WTC11 (cell line): ENCODE measurements around the gene HNRNPUL1. TPM values are rescaled to one million over a fixed set of nuclear protein-coding genes. Genes with fewer than 3 reads are reported as not detected.

ENCODE experiments used
- ATAC-seq: fragments of 200-7000 bp; cut with Tn5 transposase; 2 replicates; pipeline ENCODE4 v1.10.0; 2021; ENCODE audit warnings: mild to moderate bottlenecking, moderate library complexity
- CTCF ChIA-PET: fragments of 300-600 bp; sonication (Branson Sonifier 250); formaldehyde crosslinking; loops from one replicate; lab custom pipeline; 2021; ENCODE audit warnings: antibody characterized with exemption; lab: Charles Lee
- POLR2A ChIA-PET: fragments of 350-600 bp; sonication (Branson Sonifier 250); formaldehyde crosslinking; loops from one replicate; lab custom pipeline; 2021; ENCODE audit warnings: antibody characterized with exemption; lab: Charles Lee
- DNase-seq: peaks from one replicate; pipeline ENCODE4 v3.0.0; 2021; ENCODE audit warnings: low spot score
- H3K27ac Mint-ChIP-seq: 2 replicates; pipeline ENCODE4 v1.8.0; 2021; ENCODE audit warnings: mixed read lengths
- H3K27me3 Mint-ChIP-seq: 2 replicates; pipeline ENCODE4 v1.8.0; 2021; ENCODE audit warnings: low read depth, mild to moderate bottlenecking, moderate library complexity, mixed read lengths
- H3K36me3 Mint-ChIP-seq: 2 replicates; pipeline ENCODE4 v1.8.0; 2021; ENCODE audit warnings: mixed read lengths
- H3K4me1 Mint-ChIP-seq: 2 replicates; pipeline ENCODE4 v1.8.0; 2022; ENCODE audit warnings: mixed read lengths
- H3K4me3 Mint-ChIP-seq: 2 replicates; pipeline ENCODE4 v1.8.0; 2021; ENCODE audit warnings: mild to moderate bottlenecking, moderate library complexity, mixed read lengths
- H3K9me3 Mint-ChIP-seq: 2 replicates; pipeline ENCODE4 v1.8.0; 2021; ENCODE audit warnings: mixed read lengths
- ATF3 ChIP-seq: sonication (generic); formaldehyde crosslinking; conservative IDR thresholded peaks from 2 replicates; pipeline ENCODE4 v1.8.1; 2022; ENCODE audit warnings: mild to moderate bottlenecking, missing genetic modification reagents
- CDX4 ChIP-seq: fragments of 250-450 bp; sonication (Bioruptor Pico); IDR thresholded peaks from 2 replicates; pipeline ENCODE4 v1.9.0; 2021; ENCODE audit warnings: moderate library complexity, mild to moderate bottlenecking, inconsistent platforms, borderline replicate concordance
- E2F1 ChIP-seq: sonication (generic); formaldehyde crosslinking; IDR thresholded peaks from 2 replicates; pipeline ENCODE4 v1.8.0; 2022; ENCODE audit warnings: mild to moderate bottlenecking, missing genetic modification reagents
- E2F5 ChIP-seq: sonication (generic); formaldehyde crosslinking; IDR thresholded peaks from 2 replicates; pipeline ENCODE4 v1.8.1; 2022; ENCODE audit warnings: mild to moderate bottlenecking, moderate library complexity, missing genetic modification reagents
- ETV6 ChIP-seq: sonication (generic); formaldehyde crosslinking; IDR thresholded peaks from 2 replicates; pipeline ENCODE4 v1.8.1; 2022; ENCODE audit warnings: mild to moderate bottlenecking, missing genetic modification reagents
- FOXJ3 ChIP-seq: sonication (generic); formaldehyde crosslinking; IDR thresholded peaks from 2 replicates; pipeline ENCODE4 v1.9.0; 2021; ENCODE audit warnings: missing genetic modification reagents, mild to moderate bottlenecking, borderline replicate concordance
- FOXP1 ChIP-seq: sonication (generic); formaldehyde crosslinking; IDR thresholded peaks from 2 replicates; pipeline ENCODE4 v1.8.0; 2022; ENCODE audit warnings: missing genetic modification reagents, mild to moderate bottlenecking, moderate library complexity, borderline replicate concordance
- GABPB1 ChIP-seq: sonication (generic); formaldehyde crosslinking; IDR thresholded peaks from 2 replicates; pipeline ENCODE4 v1.8.1; 2023; ENCODE audit warnings: mild to moderate bottlenecking, missing genetic modification reagents
- GTF2I ChIP-seq: fragments of 250-450 bp; sonication (Bioruptor Pico); conservative IDR thresholded peaks from 2 replicates; pipeline ENCODE4 v1.4.0; 2021; ENCODE audit warnings: mild to moderate bottlenecking
- IRF1 ChIP-seq: sonication (generic); formaldehyde crosslinking; IDR thresholded peaks from 2 replicates; pipeline ENCODE4 v1.8.0; 2023; ENCODE audit warnings: missing genetic modification reagents
- KAT7 ChIP-seq: sonication (generic); formaldehyde crosslinking; IDR thresholded peaks from 2 replicates; pipeline ENCODE4 v1.8.1; 2023; ENCODE audit warnings: missing genetic modification reagents, mild to moderate bottlenecking, borderline replicate concordance
- MAX ChIP-seq: sonication (generic); formaldehyde crosslinking; IDR thresholded peaks from 2 replicates; pipeline ENCODE4 v1.8.0; 2022; ENCODE audit warnings: mild to moderate bottlenecking, missing genetic modification reagents
- MXD4 ChIP-seq: fragments of 250-450 bp; sonication (Bioruptor Pico); IDR thresholded peaks from 2 replicates; pipeline ENCODE4 v1.8.0; 2021; ENCODE audit warnings: mild to moderate bottlenecking, moderate library complexity, borderline replicate concordance
- RORB ChIP-seq: fragments of 250-450 bp; sonication (Bioruptor Pico); IDR thresholded peaks from 2 replicates; pipeline ENCODE4 v1.9.0; 2021; ENCODE audit warnings: mild to moderate bottlenecking
- SMAD3 ChIP-seq: sonication (generic); formaldehyde crosslinking; IDR thresholded peaks from 2 replicates; pipeline ENCODE4 v1.8.0; 2022; ENCODE audit warnings: missing genetic modification reagents, mild to moderate bottlenecking, borderline replicate concordance
- TEAD4 ChIP-seq: sonication (generic); formaldehyde crosslinking; IDR thresholded peaks from 2 replicates; pipeline ENCODE4 v1.8.0; 2022; ENCODE audit warnings: mild to moderate bottlenecking, missing genetic modification reagents
- TP53 ChIP-seq: sonication (generic); formaldehyde crosslinking; IDR thresholded peaks from 2 replicates; pipeline ENCODE4 v1.8.1; 2023; ENCODE audit warnings: mild to moderate bottlenecking, missing genetic modification reagents
- USF1 ChIP-seq: sonication (generic); formaldehyde crosslinking; IDR thresholded peaks from 2 replicates; pipeline ENCODE4 v1.8.0; 2022; ENCODE audit warnings: mild to moderate bottlenecking, missing genetic modification reagents
- ZBTB43 ChIP-seq: sonication (generic); formaldehyde crosslinking; IDR thresholded peaks from 2 replicates; pipeline ENCODE4 v1.8.1; 2023; ENCODE audit warnings: mild to moderate bottlenecking, missing genetic modification reagents
- ZNF219 ChIP-seq: sonication (generic); formaldehyde crosslinking; IDR thresholded peaks from 2 replicates; pipeline ENCODE4 v1.8.0; 2023; ENCODE audit warnings: missing genetic modification reagents, mild to moderate bottlenecking, borderline replicate concordance
- ZNF416 ChIP-seq: fragments of 250-450 bp; sonication (Bioruptor Pico); IDR thresholded peaks from 2 replicates; pipeline ENCODE4 v1.9.0; 2021; ENCODE audit warnings: mild to moderate bottlenecking, inconsistent platforms
- ZNF512 ChIP-seq: sonication (generic); formaldehyde crosslinking; IDR thresholded peaks from 2 replicates; pipeline ENCODE4 v1.8.1; 2022; ENCODE audit warnings: missing genetic modification reagents, borderline replicate concordance
- total RNA-seq: library from RNA; stranded (reverse); gene quantifications from 3 replicates; pipeline ENCODE4 v1.2.3, GENCODE V29; 2021

Gene HNRNPUL1
- total RNA-seq, 1 experiment from 2014 or later, result 282 TPM

GRCh38 chr19:41217741-41218140 lies 46.4 kb upstream of the HNRNPUL1 start (continued):
- no peak for TF ChIP-seq CDX4 (CRISPR knock-in tag)
- no peak for TF ChIP-seq E2F5 (CRISPR knock-in tag)
- no peak for TF ChIP-seq ATF3

GRCh38 chr19:41218249-41218614 lies 45.9 kb upstream of the HNRNPUL1 start:
- Mint-ChIP-seq H3K36me3 (peaks cover 9% of the 10 kb centered on the region), H3K27me3 (no peaks in the 10 kb centered on the region; the same call in 1 of the 2 replicates), H3K4me1 (peaks cover 38% of the 10 kb centered on the region), H3K9me3 (no peaks in the 10 kb centered on the region), H3K27ac (peak overlapping the region; percentile 68), H3K4me3 (peak overlapping the region; percentile 78)
- ChIA-PET CTCF (interaction anchor here (1.0 to 4.2 kb wide), 9 partner anchors 14 to 583 kb away, joined by 3 to 24 read pairs (median 4); partner anchors contain the start of gene EGLN2), POLR2A (interaction anchor here (1.0 to 2.1 kb wide), 3 partner anchors 25 to 46 kb away, joined by 3 to 24 read pairs (median 6); partner anchors contain the start of genes CYP2S1 and HNRNPUL1)
- DNase-seq (no peak), ATAC-seq (no peak)
- no peak for TF ChIP-seq USF1 (CRISPR knock-in tag)
- TF ChIP-seq GTF2I (CRISPR knock-in tag), result peak; percentile 62; the same call in 1 of the 2 replicates
- TF ChIP-seq MAX, result 0 out of 2 replicates have a peak, but pooled peaks have one; percentile 34
- TF ChIP-seq IRF1 (CRISPR knock-in tag), result no peak
- TF ChIP-seq ZBTB43, result no peak
- TF ChIP-seq TP53 (CRISPR knock-in tag), result no peak

GRCh38 chr19:41218615-41219507 lies 45.3 kb upstream of the HNRNPUL1 start, which contains the start of gene AXL:
Gene AXL (plus strand): TSS chr19:41219223. CDS start chr19:41219393, 170 bp downstream.
- Mint-ChIP-seq H3K36me3 (peaks cover 9% of the 10 kb centered on the region), H3K4me1 (peaks cover 44% of the 10 kb centered on the region), H3K4me3 (peak within 1 kb of the TSS; percentile 78), H3K27ac (peak within 1 kb of the TSS; percentile 68), H3K9me3 (no peaks in the 10 kb centered on the region), H3K27me3 (no peaks in the 10 kb centered on the region; the same call in 1 of the 2 replicates)
- ChIA-PET CTCF (interaction anchor here (1.0 to 4.2 kb wide), 9 partner anchors 15 to 584 kb away, joined by 3 to 24 read pairs (median 4); partner anchors contain the start of gene EGLN2), POLR2A (interaction anchor here (1.0 to 2.1 kb wide), 3 partner anchors 26 to 45 kb away, joined by 3 to 24 read pairs (median 6); partner anchors contain the start of genes CYP2S1 and HNRNPUL1)
- ATAC-seq (peak; percentile 82), DNase-seq (peak; percentile 82)
- TF ChIP-seq RORB (no peak), ZNF219 (no peak), ZNF512 (no peak), FOXJ3 (CRISPR knock-in tag) (no peak), FOXP1 (0 out of 2 replicates have a peak, but pooled peaks have one; percentile 14), SMAD3 (CRISPR knock-in tag) (no peak), KAT7 (CRISPR knock-in tag) (no peak), ZNF416 (CRISPR knock-in tag) (no peak), MAX (no peak; the same call in 1 of the 2 replicates), ETV6 (CRISPR knock-in tag) (peak; percentile 73; the same call in 1 of the 2 replicates), GABPB1 (CRISPR knock-in tag) (no peak), MXD4 (no peak), TEAD4 (CRISPR knock-in tag) (no peak), E2F1 (CRISPR knock-in tag) (no peak)
